Vein endothelial cell (primary cell): Measurements from ENCODE around the gene COL1A2. TPM values are rescaled to one million over a fixed set of nuclear protein-coding genes. Genes with fewer than 3 reads are reported as not detected.

Experiments
- total RNA-seq: library from RNA; depleted of rRNA; stranded (reverse); fragments of >200 nt; gene quantifications from 2 replicates; pipeline ENCODE4 v1.2.3, GENCODE V29; 2012

COL1A2 gene
- total RNA-seq = 8.5 and 29.0 TPM in 2 replicates

DNA sequence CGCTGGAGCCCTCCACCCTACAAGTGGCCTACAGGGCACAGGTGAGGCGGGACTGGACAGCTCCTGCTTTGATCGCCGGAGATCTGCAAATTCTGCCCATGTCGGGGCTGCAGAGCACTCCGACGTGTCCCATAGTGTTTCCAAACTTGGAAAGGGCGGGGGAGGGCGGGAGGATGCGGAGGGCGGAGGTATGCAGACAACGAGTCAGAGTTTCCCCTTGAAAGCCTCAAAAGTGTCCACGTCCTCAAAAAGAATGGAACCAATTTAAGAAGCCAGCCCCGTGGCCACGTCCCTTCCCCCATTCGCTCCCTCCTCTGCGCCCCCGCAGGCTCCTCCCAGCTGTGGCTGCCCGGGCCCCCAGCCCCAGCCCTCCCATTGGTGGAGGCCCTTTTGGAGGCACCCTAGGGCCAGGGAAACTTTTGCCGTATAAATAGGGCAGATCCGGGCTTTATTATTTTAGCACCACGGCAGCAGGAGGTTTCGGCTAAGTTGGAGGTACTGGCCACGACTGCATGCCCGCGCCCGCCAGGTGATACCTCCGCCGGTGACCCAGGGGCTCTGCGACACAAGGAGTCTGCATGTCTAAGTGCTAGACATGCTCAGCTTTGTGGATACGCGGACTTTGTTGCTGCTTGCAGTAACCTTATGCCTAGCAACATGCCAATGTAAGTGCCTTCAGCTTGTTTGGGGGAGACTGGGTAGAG, at the start of gene COL1A2:
COL1A2 (plus strand) TSS at position 459 of the 704 bp plus-strand sequence; CDS start at position 596, 137 bp downstream.

Other genes starting within 250 kb of the COL1A2 start
- gene CASD1, start 114.9 kb downstream of the COL1A2 start, total RNA-seq = 15.7 and 16.7 TPM in 2 replicates